HFF-Myc (cell line): ENCODE measurements around the gene OTUB1.
"Not testable (repeated sequence)": the region's sequence is repeated elsewhere in the genome, so short reads cannot be mapped to it uniquely, and the experiment has no call there.

Experiments
- DNase-seq: peaks from one replicate; pipeline ENCODE4 v3.0.0-alpha.2; 2011; ENCODE audit warnings: low read depth; ENCODE audit errors: extremely low read depth
- H3K4me3 ChIP-seq: replicated peaks from 2 replicates; pipeline ENCODE4 v1.5.1; 2011; ENCODE audit warnings: low read depth, mild to moderate bottlenecking, control low read depth, low read length
- TF ChIP-seq, protein P1 (sequence below): IDR thresholded peaks from 2 replicates; pipeline ENCODE4 v1.5.1; 2012; ENCODE audit warnings: mild to moderate bottlenecking, low read depth, low read length, control low read depth; ENCODE audit errors: missing control alignments

The OTUB1 gene

DNA sequence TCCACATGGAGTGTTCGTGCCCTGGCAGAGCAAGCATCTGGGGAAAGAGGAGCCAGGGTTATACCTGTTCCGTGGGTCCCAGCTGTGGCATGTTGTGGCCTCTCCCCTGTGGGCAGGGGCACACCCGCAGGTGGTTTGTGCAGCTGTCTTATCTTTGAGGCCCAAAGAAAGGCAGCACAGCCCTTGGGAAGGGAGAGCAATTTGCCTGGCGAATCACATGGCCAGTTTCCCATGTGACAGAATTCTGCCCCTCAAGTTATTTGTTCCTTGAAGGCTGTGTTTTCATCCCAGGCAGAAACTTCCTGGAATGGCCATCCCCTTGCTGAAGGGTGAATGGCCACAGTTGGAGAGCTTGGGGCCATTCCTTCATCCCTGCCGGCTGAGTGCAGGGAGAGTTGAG lies 28.2 kb upstream of the OTUB1 start:
- no peak overlapping the region for H3K4me3 ChIP-seq
- TF ChIP-seq, protein P1, sequence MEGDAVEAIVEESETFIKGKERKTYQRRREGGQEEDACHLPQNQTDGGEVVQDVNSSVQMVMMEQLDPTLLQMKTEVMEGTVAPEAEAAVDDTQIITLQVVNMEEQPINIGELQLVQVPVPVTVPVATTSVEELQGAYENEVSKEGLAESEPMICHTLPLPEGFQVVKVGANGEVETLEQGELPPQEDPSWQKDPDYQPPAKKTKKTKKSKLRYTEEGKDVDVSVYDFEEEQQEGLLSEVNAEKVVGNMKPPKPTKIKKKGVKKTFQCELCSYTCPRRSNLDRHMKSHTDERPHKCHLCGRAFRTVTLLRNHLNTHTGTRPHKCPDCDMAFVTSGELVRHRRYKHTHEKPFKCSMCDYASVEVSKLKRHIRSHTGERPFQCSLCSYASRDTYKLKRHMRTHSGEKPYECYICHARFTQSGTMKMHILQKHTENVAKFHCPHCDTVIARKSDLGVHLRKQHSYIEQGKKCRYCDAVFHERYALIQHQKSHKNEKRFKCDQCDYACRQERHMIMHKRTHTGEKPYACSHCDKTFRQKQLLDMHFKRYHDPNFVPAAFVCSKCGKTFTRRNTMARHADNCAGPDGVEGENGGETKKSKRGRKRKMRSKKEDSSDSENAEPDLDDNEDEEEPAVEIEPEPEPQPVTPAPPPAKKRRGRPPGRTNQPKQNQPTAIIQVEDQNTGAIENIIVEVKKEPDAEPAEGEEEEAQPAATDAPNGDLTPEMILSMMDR, result no peak
- no peak for DNase-seq

- H3K4me3 ChIP-seq, result no peak overlapping the region
- TF ChIP-seq, protein P1, result no peak
- no peak for DNase-seq
Measured at GRCh38 chr11:63961608-63962412, 24.4 kb upstream of the OTUB1 start.

DNA sequence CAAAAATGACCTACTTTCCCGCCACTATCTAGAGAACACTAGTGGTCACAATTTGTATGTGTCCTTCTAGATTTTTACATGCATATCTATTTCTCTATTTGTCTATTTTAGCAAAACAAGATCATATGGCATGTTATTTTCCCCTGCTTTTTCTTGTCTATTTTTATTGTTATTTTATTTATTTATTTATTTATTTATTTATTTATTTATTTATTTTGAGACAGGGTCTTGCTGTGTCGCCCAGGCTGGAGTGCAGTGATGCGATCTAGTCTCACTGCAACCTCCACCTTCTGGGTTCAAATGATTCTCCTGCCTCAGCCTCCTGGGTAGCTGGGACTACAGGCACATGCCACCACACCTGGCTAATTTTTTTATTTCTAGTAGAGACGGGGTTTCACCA lies 22.3 kb upstream of the OTUB1 start:
- not testable (repeated sequence) for DNase-seq, H3K4me3 ChIP-seq

GRCh38 chr11:63966444-63966843 lies 19.8 kb upstream of the OTUB1 start:
- TF ChIP-seq, protein P1, result no peak
- H3K4me3 ChIP-seq, result no peak overlapping the region
- no peak for DNase-seq

- TF ChIP-seq, protein P1, result no peak
- no peak overlapping the region for H3K4me3 ChIP-seq
- no peak for DNase-seq
Measured at GRCh38 chr11:63969461-63969860, 16.8 kb upstream of the OTUB1 start.

DNA sequence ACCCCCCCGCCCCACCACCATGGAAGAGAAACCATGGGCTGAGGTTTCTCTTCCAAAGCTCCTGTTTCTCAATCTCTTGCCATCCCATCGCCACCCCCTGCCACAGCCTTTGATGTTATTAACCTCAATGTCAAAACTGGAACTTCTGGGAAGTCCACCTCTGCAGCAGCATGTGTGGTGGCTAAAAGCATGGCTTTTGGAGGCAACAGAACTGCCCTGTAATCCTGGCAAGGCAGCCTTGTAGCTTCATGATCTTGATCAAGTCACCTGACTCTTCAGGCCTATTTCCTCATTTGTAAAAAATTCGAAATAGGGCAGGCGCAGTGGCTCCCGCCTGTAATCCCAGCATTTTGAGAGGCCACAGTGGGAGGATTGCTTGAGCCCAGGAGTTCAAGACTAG lies 15.3 kb upstream of the OTUB1 start:
- no peak for DNase-seq
- no peak overlapping the region for H3K4me3 ChIP-seq
- TF ChIP-seq, protein P1, result no peak

DNA sequence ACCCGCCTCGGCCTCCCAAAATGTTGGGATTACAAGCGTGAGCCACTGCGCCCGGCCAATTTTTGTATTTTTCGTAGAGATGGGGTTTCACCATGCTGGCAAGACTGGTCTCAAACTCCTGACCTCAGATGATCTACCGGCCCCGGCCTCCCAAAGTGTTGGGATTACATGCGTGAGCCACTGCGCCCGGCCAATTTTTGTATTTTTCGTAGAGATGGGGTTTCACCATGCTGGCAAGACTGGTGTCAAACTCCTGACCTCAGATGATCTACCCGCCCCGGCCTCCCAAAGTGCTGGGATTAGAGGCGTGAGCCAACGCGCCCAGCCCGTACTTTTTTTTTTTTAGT lies 12.4 kb upstream of the OTUB1 start:
- not testable (repeated sequence) for H3K4me3 ChIP-seq, DNase-seq
